ENCODE measurements around the gene WFS1. TPM values are rescaled to one million over a fixed set of nuclear protein-coding genes. Genes with fewer than 3 reads are reported as not detected.

The WFS1 gene
- total RNA-seq, 1 experiment from 2014 or later: 0.89 TPM

DNA sequence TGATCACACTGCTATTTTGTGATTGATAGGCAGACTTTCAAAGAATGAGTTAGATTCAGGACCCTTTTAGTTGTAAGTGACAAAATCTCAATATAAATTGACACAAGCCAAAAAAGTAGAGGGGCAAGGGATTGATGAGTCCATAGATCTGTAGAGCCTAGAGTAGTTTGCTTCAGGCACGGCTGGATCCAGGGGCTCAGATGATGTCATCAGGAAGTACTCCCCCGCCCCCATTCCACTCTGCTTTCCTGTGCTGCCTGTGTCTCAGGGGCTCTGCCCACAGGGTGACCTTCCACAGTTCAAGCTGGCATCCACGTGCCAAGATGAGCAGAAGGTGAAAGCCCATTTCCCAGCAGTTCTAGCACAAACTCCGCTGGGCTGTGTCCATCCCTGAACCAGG lies 13.6 kb downstream of the WFS1 start:
- H3K36me3 ChIP-seq (ENCODE audit: insufficient read depth, low read length): no peaks in the 10 kb centered on the region
- H2AFZ ChIP-seq (ENCODE audit: low read length): no peak overlapping the region
- no peaks in the 10 kb centered on the region for H3K9me2 ChIP-seq (replicated peaks; ENCODE audit: insufficient read depth, low read length)
- H3K4me3 ChIP-seq (ENCODE audit: low read length): no peak overlapping the region
- no peaks in the 10 kb centered on the region for H4K20me1 ChIP-seq (ENCODE audit: insufficient read depth, low read depth, low read length)
- DNase-seq: no peak
- H3K9ac ChIP-seq (ENCODE audit: low read length): no peak overlapping the region
- no peaks in the 10 kb centered on the region for H3K79me2 ChIP-seq (ENCODE audit: low read length)
- H3K27me3 ChIP-seq (ENCODE audit: low read length): no peaks in the 10 kb centered on the region
- H3K27ac ChIP-seq (ENCODE audit: low read length): no peak overlapping the region
- no peak overlapping the region for H3K4me2 ChIP-seq (ENCODE audit: low read depth, low read length, poor library complexity, severe bottlenecking)
- no peaks in the 10 kb centered on the region for H3K4me1 ChIP-seq (ENCODE audit: low read length)
- H3K9me3 ChIP-seq (ENCODE audit: low read length): no peaks in the 10 kb centered on the region

DNA sequence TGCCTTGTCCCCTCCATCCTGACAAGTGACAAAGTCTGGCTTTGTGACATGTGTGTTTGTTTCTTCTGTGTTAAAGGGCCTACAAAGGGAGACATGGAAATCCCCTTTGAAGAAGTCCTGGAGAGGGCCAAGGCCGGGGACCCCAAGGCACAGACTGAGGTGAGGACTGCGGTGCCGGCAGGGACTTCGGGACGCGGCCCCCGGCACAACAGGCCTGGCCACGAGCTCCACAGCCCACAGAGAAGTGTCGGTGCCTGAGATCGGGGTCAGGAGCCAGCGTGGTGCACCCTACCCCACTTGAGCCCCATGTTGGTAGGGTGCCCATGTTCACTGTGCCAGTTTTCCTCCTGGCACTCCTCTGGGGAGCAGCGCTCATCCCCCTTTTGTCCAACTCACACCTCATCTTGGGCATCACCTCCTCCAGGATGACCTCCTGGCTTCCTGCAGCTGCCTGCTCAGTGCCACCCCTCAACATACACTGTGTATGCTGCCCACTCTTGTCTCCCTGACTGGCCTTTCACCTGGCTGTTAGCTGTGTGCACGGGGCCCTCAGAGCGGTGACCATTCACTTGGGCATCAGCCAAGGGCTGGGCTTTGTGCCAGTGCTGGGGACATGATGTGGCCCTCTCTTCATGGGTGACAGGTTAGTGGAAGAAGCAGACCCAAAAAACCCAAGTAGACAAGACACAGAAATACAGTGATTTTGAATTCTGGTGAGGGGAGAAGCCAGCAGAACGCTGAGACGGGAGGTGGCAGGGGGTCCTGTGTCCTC lies 17.6 kb downstream of the WFS1 start:
- no peaks in the 10 kb centered on the region for H3K9me3 ChIP-seq (ENCODE audit: low read length)
- H3K9ac ChIP-seq (ENCODE audit: low read length): no peak overlapping the region
- H3K4me2 ChIP-seq (ENCODE audit: low read depth, low read length, poor library complexity, severe bottlenecking): no peak overlapping the region
- DNase-seq: no peak
- H3K36me3 ChIP-seq (ENCODE audit: insufficient read depth, low read length): no peaks in the 10 kb centered on the region
- H2AFZ ChIP-seq (ENCODE audit: low read length): no peak overlapping the region
- no peak overlapping the region for H3K4me3 ChIP-seq (ENCODE audit: low read length)
- H3K79me2 ChIP-seq (ENCODE audit: low read length): no peaks in the 10 kb centered on the region
- no peaks in the 10 kb centered on the region for H3K4me1 ChIP-seq (ENCODE audit: low read length)
- no peaks in the 10 kb centered on the region for H3K27me3 ChIP-seq (ENCODE audit: low read length)
- H4K20me1 ChIP-seq (ENCODE audit: insufficient read depth, low read depth, low read length): no peaks in the 10 kb centered on the region
- no peak overlapping the region for H3K27ac ChIP-seq (ENCODE audit: low read length)
- no peaks in the 10 kb centered on the region for H3K9me2 ChIP-seq (replicated peaks; ENCODE audit: insufficient read depth, low read length)

DNA sequence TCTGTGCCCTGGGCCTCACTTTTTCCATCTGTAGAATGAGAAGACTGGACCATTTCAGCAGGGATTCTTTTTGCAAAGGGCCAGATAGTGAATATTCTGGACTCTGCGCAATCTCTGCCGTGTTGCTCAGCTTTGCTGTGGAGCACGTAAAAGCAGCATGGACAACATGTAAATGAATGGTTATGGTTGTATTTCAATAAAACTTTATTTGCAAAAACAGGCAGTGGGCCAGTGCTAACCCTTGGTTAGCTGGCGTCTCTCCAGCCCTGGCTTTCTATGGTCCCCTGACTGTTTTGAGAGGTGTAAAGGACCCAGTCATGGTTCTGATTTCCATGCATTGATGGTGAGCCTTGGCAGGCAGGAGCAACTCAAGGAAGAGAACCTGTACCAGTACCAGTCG lies 18.7 kb downstream of the WFS1 start:
- H3K36me3 ChIP-seq (ENCODE audit: insufficient read depth, low read length): no peaks in the 10 kb centered on the region
- no peak overlapping the region for H2AFZ ChIP-seq (ENCODE audit: low read length)
- H3K9me3 ChIP-seq (ENCODE audit: low read length): no peaks in the 10 kb centered on the region
- H4K20me1 ChIP-seq (ENCODE audit: insufficient read depth, low read depth, low read length): no peaks in the 10 kb centered on the region
- no peak overlapping the region for H3K4me3 ChIP-seq (ENCODE audit: low read length)
- H3K9me2 ChIP-seq (replicated peaks; ENCODE audit: insufficient read depth, low read length): no peaks in the 10 kb centered on the region
- DNase-seq: no peak
- H3K4me1 ChIP-seq (ENCODE audit: low read length): no peaks in the 10 kb centered on the region
- no peak overlapping the region for H3K9ac ChIP-seq (ENCODE audit: low read length)
- no peak overlapping the region for H3K4me2 ChIP-seq (ENCODE audit: low read depth, low read length, poor library complexity, severe bottlenecking)
- no peaks in the 10 kb centered on the region for H3K79me2 ChIP-seq (ENCODE audit: low read length)
- no peak overlapping the region for H3K27ac ChIP-seq (ENCODE audit: low read length)
- H3K27me3 ChIP-seq (ENCODE audit: low read length): no peaks in the 10 kb centered on the region

DNA sequence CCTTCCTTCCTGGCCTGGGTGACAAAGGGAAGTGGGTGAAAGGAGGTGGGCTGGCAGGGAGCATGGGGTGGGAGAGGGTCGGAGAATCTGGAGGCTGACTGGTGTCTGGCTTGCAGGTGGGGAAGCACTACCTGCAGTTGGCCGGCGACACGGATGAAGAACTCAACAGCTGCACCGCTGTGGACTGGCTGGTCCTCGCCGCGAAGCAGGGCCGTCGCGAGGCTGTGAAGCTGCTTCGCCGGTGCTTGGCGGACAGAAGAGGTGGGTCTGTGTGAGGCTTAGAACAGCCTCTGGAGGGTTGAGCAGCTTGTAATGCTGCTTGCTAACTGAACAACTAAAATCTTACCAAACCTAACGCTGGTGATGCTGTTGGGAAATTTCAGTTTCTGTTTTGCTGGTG lies 19.2 kb downstream of the WFS1 start:
- Histone ChIP-seq H3K4me3 (ENCODE audit: low read length) (no peak overlapping the region), H3K4me2 (ENCODE audit: low read depth, low read length, poor library complexity, severe bottlenecking) (no peak overlapping the region), H3K4me1 (ENCODE audit: low read length) (no peaks in the 10 kb centered on the region), H3K27ac (ENCODE audit: low read length) (no peak overlapping the region), H4K20me1 (ENCODE audit: insufficient read depth, low read depth, low read length) (no peaks in the 10 kb centered on the region), H3K9me3 (ENCODE audit: low read length) (no peaks in the 10 kb centered on the region), H3K79me2 (ENCODE audit: low read length) (no peaks in the 10 kb centered on the region), H2AFZ (ENCODE audit: low read length) (no peak overlapping the region), H3K9me2 (replicated peaks; ENCODE audit: insufficient read depth, low read length) (no peaks in the 10 kb centered on the region), H3K9ac (ENCODE audit: low read length) (no peak overlapping the region), H3K36me3 (ENCODE audit: insufficient read depth, low read length) (no peaks in the 10 kb centered on the region), H3K27me3 (ENCODE audit: low read length) (no peaks in the 10 kb centered on the region)
- no peak for DNase-seq

DNA sequence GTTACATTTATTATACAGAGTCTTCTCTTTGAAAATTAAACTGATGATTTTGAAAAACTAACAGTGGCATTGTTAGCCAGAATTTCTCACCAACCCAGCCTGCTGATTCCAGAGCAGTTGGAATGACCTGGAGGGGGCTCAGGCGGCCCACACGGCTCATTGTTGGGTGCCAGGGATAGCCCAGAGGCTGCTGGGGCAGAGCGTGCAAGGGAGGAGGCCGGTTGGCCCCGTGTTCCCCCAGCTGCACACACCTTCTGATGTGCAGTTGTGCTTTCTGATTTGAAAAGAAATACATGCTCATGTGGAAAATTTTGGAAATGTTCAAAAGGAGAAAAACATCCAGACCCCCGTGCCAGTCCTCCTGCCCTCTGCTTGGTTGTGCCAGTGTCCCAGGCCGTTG lies 20.6 kb downstream of the WFS1 start:
- H3K9me3 ChIP-seq (ENCODE audit: low read length): no peaks in the 10 kb centered on the region
- no peaks in the 10 kb centered on the region for H3K4me1 ChIP-seq (ENCODE audit: low read length)
- no peaks in the 10 kb centered on the region for H3K27me3 ChIP-seq (ENCODE audit: low read length)

DNA sequence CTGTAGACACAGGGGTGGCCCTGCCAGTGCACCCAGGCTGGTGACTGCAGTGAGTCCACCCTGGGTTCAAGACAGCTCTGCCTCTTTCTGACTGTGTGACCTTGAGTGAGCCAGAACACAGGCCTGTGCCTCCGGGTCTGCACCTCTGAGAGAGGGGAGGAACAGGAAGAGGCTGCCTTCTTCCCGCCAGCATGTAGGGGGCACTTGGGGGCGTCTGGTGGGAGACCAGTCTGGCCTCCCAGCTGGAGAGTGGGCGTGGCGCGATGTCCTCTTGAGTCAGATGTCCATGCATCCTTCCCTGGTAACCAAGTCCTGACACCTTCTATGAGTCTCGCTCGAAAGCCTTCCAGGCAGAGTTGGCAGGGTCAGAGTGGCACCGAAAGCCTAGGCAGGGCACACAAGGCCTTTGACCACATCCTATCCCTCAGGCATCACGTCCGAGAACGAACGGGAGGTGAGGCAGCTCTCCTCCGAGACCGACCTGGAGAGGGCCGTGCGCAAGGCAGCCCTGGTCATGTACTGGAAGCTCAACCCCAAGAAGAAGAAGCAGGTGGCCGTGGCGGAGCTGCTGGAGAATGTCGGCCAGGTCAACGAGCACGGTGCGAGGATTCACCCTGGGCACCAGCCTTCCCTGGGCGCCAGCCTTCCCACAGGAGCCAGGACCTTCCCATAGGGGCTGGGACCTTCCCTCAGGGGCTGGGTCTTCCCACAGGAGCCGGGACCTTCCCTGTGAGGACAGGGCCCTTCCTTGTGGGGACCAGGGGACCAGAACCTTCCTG lies 21.3 kb downstream of the WFS1 start:
- no peaks in the 10 kb centered on the region for H3K9me3 ChIP-seq (ENCODE audit: low read length)
- H3K79me2 ChIP-seq (ENCODE audit: low read length): no peaks in the 10 kb centered on the region
- H3K27ac ChIP-seq (ENCODE audit: low read length): no peak overlapping the region
- H4K20me1 ChIP-seq (ENCODE audit: insufficient read depth, low read depth, low read length): no peaks in the 10 kb centered on the region
- no peaks in the 10 kb centered on the region for H3K9me2 ChIP-seq (replicated peaks; ENCODE audit: insufficient read depth, low read length)
- no peak overlapping the region for H2AFZ ChIP-seq (ENCODE audit: low read length)
- H3K36me3 ChIP-seq (ENCODE audit: insufficient read depth, low read length): no peaks in the 10 kb centered on the region
- no peaks in the 10 kb centered on the region for H3K4me1 ChIP-seq (ENCODE audit: low read length)
- DNase-seq: no peak
- H3K27me3 ChIP-seq (ENCODE audit: low read length): no peaks in the 10 kb centered on the region
- no peak overlapping the region for H3K4me3 ChIP-seq (ENCODE audit: low read length)
- no peak overlapping the region for H3K9ac ChIP-seq (ENCODE audit: low read length)
- H3K4me2 ChIP-seq (ENCODE audit: low read depth, low read length, poor library complexity, severe bottlenecking): no peak overlapping the region

More for the DNA sequence above, 20.6 kb downstream of the WFS1 start:
- Histone ChIP-seq H3K27ac (ENCODE audit: low read length) (no peak overlapping the region), H3K4me3 (ENCODE audit: low read length) (no peak overlapping the region), H3K9me2 (replicated peaks; ENCODE audit: insufficient read depth, low read length) (no peaks in the 10 kb centered on the region), H3K79me2 (ENCODE audit: low read length) (no peaks in the 10 kb centered on the region), H2AFZ (ENCODE audit: low read length) (no peak overlapping the region), H3K4me2 (ENCODE audit: low read depth, low read length, poor library complexity, severe bottlenecking) (no peak overlapping the region), H3K36me3 (ENCODE audit: insufficient read depth, low read length) (no peaks in the 10 kb centered on the region), H4K20me1 (ENCODE audit: insufficient read depth, low read depth, low read length) (no peaks in the 10 kb centered on the region), H3K9ac (ENCODE audit: low read length) (no peak overlapping the region)
- no peak for DNase-seq

DNA sequence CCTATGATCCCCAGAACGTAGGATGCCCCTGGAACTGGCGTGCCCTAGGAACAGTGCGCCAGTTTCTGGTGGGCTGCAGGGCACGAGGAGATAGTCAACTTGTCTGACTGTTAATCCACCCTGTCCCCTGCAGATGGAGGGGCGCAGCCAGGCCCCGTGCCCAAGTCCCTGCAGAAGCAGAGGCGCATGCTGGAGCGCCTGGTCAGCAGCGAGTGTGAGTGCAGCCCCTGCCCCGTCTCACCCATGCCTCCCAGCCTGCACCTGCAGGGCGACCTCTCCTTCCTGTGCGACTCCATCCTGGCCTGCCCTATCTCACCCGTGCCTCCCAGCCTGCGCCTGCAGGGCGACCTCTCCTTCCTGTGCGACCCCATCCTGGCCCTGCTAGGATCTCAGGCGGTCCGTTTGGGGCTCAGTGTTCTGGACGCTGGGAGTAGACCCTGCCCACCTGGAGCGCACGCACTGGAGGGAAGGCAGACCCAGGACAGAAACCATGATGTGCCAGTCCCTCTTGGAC lies 22.2 kb downstream of the WFS1 start:
- Histone ChIP-seq H4K20me1 (ENCODE audit: insufficient read depth, low read depth, low read length) (no peaks in the 10 kb centered on the region), H3K9me3 (ENCODE audit: low read length) (no peaks in the 10 kb centered on the region), H3K4me1 (ENCODE audit: low read length) (no peaks in the 10 kb centered on the region), H3K4me2 (ENCODE audit: low read depth, low read length, poor library complexity, severe bottlenecking) (no peak overlapping the region), H3K36me3 (ENCODE audit: insufficient read depth, low read length) (no peaks in the 10 kb centered on the region), H3K4me3 (ENCODE audit: low read length) (no peak overlapping the region), H3K9ac (ENCODE audit: low read length) (no peak overlapping the region), H3K27me3 (ENCODE audit: low read length) (no peaks in the 10 kb centered on the region), H2AFZ (ENCODE audit: low read length) (no peak overlapping the region), H3K79me2 (ENCODE audit: low read length) (no peaks in the 10 kb centered on the region), H3K27ac (ENCODE audit: low read length) (no peak overlapping the region), H3K9me2 (replicated peaks; ENCODE audit: insufficient read depth, low read length) (no peaks in the 10 kb centered on the region)
- no peak for DNase-seq

DNA sequence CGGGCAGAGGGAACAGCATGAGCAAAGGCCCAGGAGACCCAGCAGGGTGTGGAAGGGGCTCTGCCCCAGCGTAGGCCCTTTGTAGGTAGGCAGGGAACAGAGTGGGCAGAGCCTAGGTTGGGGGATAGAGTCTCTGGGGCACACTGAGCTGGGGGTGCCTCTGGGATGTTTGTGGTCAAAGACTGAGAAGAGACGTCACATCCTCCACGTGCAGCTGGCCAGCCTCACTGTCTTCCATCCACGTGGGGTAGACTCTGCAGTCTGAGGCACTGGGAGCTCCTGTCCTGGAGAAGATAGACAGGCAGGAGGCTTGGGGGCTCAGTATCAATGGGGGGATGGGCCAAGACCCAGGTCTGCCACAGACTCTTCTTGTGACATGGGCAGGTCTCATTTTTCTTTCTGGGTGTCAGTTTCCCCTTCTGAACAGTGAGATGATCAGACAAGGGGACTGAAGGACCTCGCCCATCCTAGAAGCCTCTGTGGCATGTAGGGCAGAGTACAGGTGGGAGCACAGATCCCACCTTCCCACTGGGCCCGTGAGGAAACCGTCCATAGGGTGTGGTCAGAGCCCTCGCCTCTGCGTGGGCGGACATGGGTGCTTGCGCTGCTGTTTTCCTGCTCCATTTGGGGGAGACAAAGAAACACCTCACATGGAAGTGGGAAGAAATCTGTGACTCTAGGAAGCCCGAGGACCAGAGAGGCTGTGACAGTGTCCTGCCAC lies 22.9 kb downstream of the WFS1 start:
- no peak for DNase-seq
- H3K4me1 ChIP-seq (ENCODE audit: low read length): no peaks in the 10 kb centered on the region

More for the DNA sequence above, 22.9 kb downstream of the WFS1 start:
- no peaks in the 10 kb centered on the region for H3K79me2 ChIP-seq (ENCODE audit: low read length)
- H3K4me2 ChIP-seq (ENCODE audit: low read depth, low read length, poor library complexity, severe bottlenecking): no peak overlapping the region
- no peak overlapping the region for H3K27ac ChIP-seq (ENCODE audit: low read length)
- no peaks in the 10 kb centered on the region for H3K36me3 ChIP-seq (ENCODE audit: insufficient read depth, low read length)
- H2AFZ ChIP-seq (ENCODE audit: low read length): no peak overlapping the region
- H3K4me3 ChIP-seq (ENCODE audit: low read length): no peak overlapping the region
- no peaks in the 10 kb centered on the region for H3K9me2 ChIP-seq (replicated peaks; ENCODE audit: insufficient read depth, low read length)
- no peak overlapping the region for H3K9ac ChIP-seq (ENCODE audit: low read length)
- no peaks in the 10 kb centered on the region for H3K9me3 ChIP-seq (ENCODE audit: low read length)
- H4K20me1 ChIP-seq (ENCODE audit: insufficient read depth, low read depth, low read length): no peaks in the 10 kb centered on the region
- no peaks in the 10 kb centered on the region for H3K27me3 ChIP-seq (ENCODE audit: low read length)

Measured in Karpas-422 (cell line).